Activated CD4-positive, alpha-beta T cell treated with anti-CD3 and anti-CD28 coated beads for 1 hour (primary cell): ENCODE measurements around the gene NTSR1.
A peak's percentile ranks its signal among the peaks of the same experiment; 100 is the strongest.

ENCODE experiments used
- DNase-seq: peaks from one replicate; pipeline ENCODE4 v3.0.0-alpha.2; 2020

NTSR1 gene

GRCh38 chr20:62805155-62805710 is 96.6 kb downstream of the NTSR1 start:
- no peak for DNase-seq

- no peak for DNase-seq
Observed at GRCh38 chr20:62805711-62806382, 97.2 kb downstream of the NTSR1 start.

GRCh38 chr20:62806383-62807050 is 97.9 kb downstream of the NTSR1 start:
- DNase-seq = no peak

- DNase-seq = no peak
Observed at GRCh38 chr20:62807444-62808210, 99.0 kb downstream of the NTSR1 start.

- DNase-seq = peak; percentile 62
Observed at GRCh38 chr20:62808211-62808865, 99.7 kb downstream of the NTSR1 start.

- DNase-seq = no peak
Observed at GRCh38 chr20:62809530-62810428, 101.1 kb downstream of the NTSR1 start.

- DNase-seq = no peak
Observed at GRCh38 chr20:62811320-62811719, 102.7 kb downstream of the NTSR1 start.

- DNase-seq = no peak
Observed at GRCh38 chr20:62811720-62812119, 103.1 kb downstream of the NTSR1 start.
